Spleen (tissue), 11 donors: Measurements from ENCODE around the gene PPP1R12B. TPM values are rescaled to one million over a fixed set of nuclear protein-coding genes. Genes with fewer than 3 reads are reported as not detected.
"Not testable (repeated sequence)": the region's sequence is repeated elsewhere in the genome, so short reads cannot be mapped to it uniquely, and the experiment has no call there.

Source experiments
- DNase-seq: peaks from one replicate; pipeline ENCODE4 v3.0.0-alpha.2; 2020
- H3K27ac ChIP-seq, 8 donors: fragments of 200-600 bp; sonication (generic) in 7 of 8; 1 replicate in 4 of 8; 2 replicates in 4 of 8; pipeline versions ENCODE4 v1.5.0 to v1.8.0; 2016 to 2021; ENCODE audit warnings: inconsistent platforms in 4 of 8, mild to moderate bottlenecking in 4 of 8, moderate library complexity in 1 of 8
- H3K27me3 ChIP-seq, 7 donors: fragments of 200-600 bp; sonication (generic) in 6 of 7; replicated peaks in 1 of 7; 1 replicate in 4 of 7; 2 replicates in 3 of 7; pipeline versions ENCODE4 v1.5.0 to v1.8.0; 2016 to 2021; ENCODE audit warnings: inconsistent platforms in 3 of 7, mild to moderate bottlenecking in 1 of 7
- H3K36me3 ChIP-seq, 6 donors: fragments of 200-600 bp; sonication (generic) in 5 of 6; 1 replicate in 4 of 6; 2 replicates in 2 of 6; pipeline versions ENCODE4 v1.5.0 to v1.8.0; 2016 to 2021; ENCODE audit warnings: inconsistent platforms in 2 of 6
- H3K4me1 ChIP-seq, 6 donors: fragments of 200-600 bp; sonication (generic) in 5 of 6; 1 replicate in 3 of 6; 2 replicates in 3 of 6; pipeline versions ENCODE4 v1.5.0 to v1.8.0; 2016 to 2021; ENCODE audit warnings: inconsistent platforms in 3 of 6
- H3K4me3 ChIP-seq, 8 donors: fragments of 200-600 bp; sonication (generic) in 7 of 8; 1 replicate in 4 of 8; 2 replicates in 4 of 8; pipeline versions ENCODE4 v1.5.0 to v1.8.0; 2016 to 2021; ENCODE audit warnings: inconsistent platforms in 4 of 8, mild to moderate bottlenecking in 4 of 8, moderate library complexity in 2 of 8
- H3K9me3 ChIP-seq, 8 donors: fragments of 200-600 bp; sonication (generic) in 7 of 8; 1 replicate in 4 of 8; 2 replicates in 4 of 8; pipeline versions ENCODE4 v1.5.0 to v1.8.0; 2016 to 2021; ENCODE audit warnings: inconsistent platforms in 4 of 8
- POLR2A ChIP-seq, 3 donors: fragments of 450-650 bp; IDR thresholded peaks; one replicate each; pipeline ENCODE4 v1.5.1; 2017; ENCODE audit warnings: antibody characterized with exemption in 3 of 3, mild to moderate bottlenecking in 1 of 3
- POLR2AphosphoS5 ChIP-seq, 3 donors: sonication (generic); formaldehyde crosslinking; IDR thresholded peaks; one replicate each; pipeline ENCODE4 v1.5.1; 2017; ENCODE audit warnings: antibody characterized with exemption in 3 of 3
- WGBS, 5 donors: extraction: QIAGEN DNeasy Blood & Tissue Kit in 3 of 5; methylation state at CpG; one replicate each; pipeline versions ENCODE4 v1.1.5 to v1.1.7; 2013 to 2018; 5-methylcytosine and 5-hydroxymethylcytosine counted together
- intact Hi-C: fragments of 100-400 bp; cut with DNase I; formaldehyde crosslinking; loops from one replicate; pipeline ENCODE4 v1.15.0; 2023; ENCODE audit warnings: low total_unique reads
- polyA plus RNA-seq, 3 donors: library from polyadenylated mRNA; stranded (reverse); fragments of 200-250 nt; gene quantifications; one replicate each; pipeline ENCODE4 v1.2.1, GENCODE V29; 2013
- total RNA-seq, 7 donors: library from RNA; depleted of rRNA in 3 of 7; stranded (reverse); fragments of >200 nt in 3 of 7; fragmentation: NEBNext Ultra II Directional in 4 of 7; extraction: Animal tissue kit (Norgen Biotek cat#: 25700) in 4 of 7; gene quantifications; one replicate each; pipeline versions ENCODE4 v1.1.0 to v1.2.1, GENCODE V29; 2016 to 2021
- TF ChIP-seq, protein P1 (sequence below), 11 experiments: fragments of 200-600 bp in 7 of 11; fragments of 450-650 bp in 4 of 11; sonication (generic) in 4 of 11; IDR thresholded peaks in 8 of 11; conservative IDR thresholded peaks in 3 of 11; 1 replicate in 7 of 11; 2 replicates in 4 of 11; pipeline versions ENCODE4 v1.4.0 to v1.8.0; 2016 to 2021; ENCODE audit warnings: antibody characterized with exemption in 11 of 11, inconsistent platforms in 4 of 11, mild to moderate bottlenecking in 1 of 11
- donor health status: healthy with polysubstance abuse.
- donor health status: DM: no; HTN: no; CAD: no; lungs with moderate emphysema.
- donor health status: DM: no; HTN: no; CAD: no.
- donor health status: Bipolar disorder and iron deficiency.
- donor health status: healthy.
- donor health status: DM: no; HTN: no; CAD: no.
- donor health status: DM: yes; HTN: yes; CAD: no.

The PPP1R12B gene
- total and polyA plus RNA-seq, 10 donors, result 2.4 to 124 (median 73.7) TPM

GRCh38 chr1:202631076-202631923 is 282.8 kb downstream of the PPP1R12B start:
- Histone ChIP-seq H3K36me3 (no peaks in the 10 kb centered on the region), H3K27ac (no peak overlapping the region), H3K4me3 (no peak overlapping the region), H3K4me1 (peaks cover 12 to 56% (median 42%) of the 10 kb centered on the region in 6 donors), H3K9me3 (no peaks in the 10 kb centered on the region), H3K27me3 (peaks cover 0 to 93% (median 4%) of the 10 kb centered on the region in 7 donors)
- TF ChIP-seq POLR2AphosphoS5 (IDR thresholded peaks at IDR 0.05), result no peak
- TF ChIP-seq POLR2A (IDR thresholded peaks at IDR 0.05), result no peak
- TF ChIP-seq, protein P1, sequence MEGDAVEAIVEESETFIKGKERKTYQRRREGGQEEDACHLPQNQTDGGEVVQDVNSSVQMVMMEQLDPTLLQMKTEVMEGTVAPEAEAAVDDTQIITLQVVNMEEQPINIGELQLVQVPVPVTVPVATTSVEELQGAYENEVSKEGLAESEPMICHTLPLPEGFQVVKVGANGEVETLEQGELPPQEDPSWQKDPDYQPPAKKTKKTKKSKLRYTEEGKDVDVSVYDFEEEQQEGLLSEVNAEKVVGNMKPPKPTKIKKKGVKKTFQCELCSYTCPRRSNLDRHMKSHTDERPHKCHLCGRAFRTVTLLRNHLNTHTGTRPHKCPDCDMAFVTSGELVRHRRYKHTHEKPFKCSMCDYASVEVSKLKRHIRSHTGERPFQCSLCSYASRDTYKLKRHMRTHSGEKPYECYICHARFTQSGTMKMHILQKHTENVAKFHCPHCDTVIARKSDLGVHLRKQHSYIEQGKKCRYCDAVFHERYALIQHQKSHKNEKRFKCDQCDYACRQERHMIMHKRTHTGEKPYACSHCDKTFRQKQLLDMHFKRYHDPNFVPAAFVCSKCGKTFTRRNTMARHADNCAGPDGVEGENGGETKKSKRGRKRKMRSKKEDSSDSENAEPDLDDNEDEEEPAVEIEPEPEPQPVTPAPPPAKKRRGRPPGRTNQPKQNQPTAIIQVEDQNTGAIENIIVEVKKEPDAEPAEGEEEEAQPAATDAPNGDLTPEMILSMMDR (IDR thresholded peaks at IDR 0.05 in 8 of 11, conservative IDR thresholded peaks at IDR 0.05 in 3 of 11), result no peak
- intact Hi-C loops, result no loop called here
- 61 to 67% (median 62%) methylated on average over 9 to 11 of the region's 11 CpGs for WGBS, 5 donors
- DNase-seq, result peak; percentile 44

DNA sequence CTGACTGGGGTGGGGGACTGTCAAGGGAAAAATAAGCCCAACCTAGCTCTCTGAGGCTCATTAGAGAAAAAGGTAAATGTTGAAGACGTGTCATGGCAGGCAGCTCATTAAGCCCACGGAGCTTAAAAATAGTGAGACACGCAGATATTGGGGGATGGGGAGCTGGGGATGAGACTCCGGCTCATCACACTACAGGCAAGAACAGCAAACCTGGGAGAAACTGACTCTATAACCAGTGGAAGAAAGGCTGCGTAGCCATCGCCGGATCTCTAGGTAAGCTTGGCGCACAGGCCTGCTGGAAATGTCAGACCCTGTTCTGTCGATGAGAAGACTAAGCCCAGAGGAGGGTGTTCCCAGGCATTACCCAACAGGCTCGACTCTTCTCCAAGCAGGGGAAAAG is 283.7 kb downstream of the PPP1R12B start:
- Histone ChIP-seq H3K4me3 (no peak overlapping the region), H3K9me3 (no peaks in the 10 kb centered on the region), H3K4me1 (peaks cover 12 to 46% (median 33%) of the 10 kb centered on the region in 6 donors), H3K27ac (no peak overlapping the region), H3K27me3 (peaks cover 0 to 92% (median 4%) of the 10 kb centered on the region in 7 donors), H3K36me3 (no peaks in the 10 kb centered on the region)
- intact Hi-C loops, result no loop called here
- WGBS, 5 donors, result 85 to 93% (median 88%) methylated on average over 10 of the region's 10 CpGs
- TF ChIP-seq, protein P1 (IDR thresholded peaks at IDR 0.05 in 8 of 11, conservative IDR thresholded peaks at IDR 0.05 in 3 of 11), result no peak
- TF ChIP-seq POLR2AphosphoS5 (IDR thresholded peaks at IDR 0.05), result no peak
- no peak for TF ChIP-seq POLR2A (IDR thresholded peaks at IDR 0.05)
- DNase-seq, result peak; percentile 30

GRCh38 chr1:202636171-202636570 is 287.7 kb downstream of the PPP1R12B start:
- H3K36me3 ChIP-seq, H3K4me3 ChIP-seq, DNase-seq, H3K4me1 ChIP-seq, H3K27ac ChIP-seq, intact Hi-C loops, H3K9me3 ChIP-seq: not testable (repeated sequence)
- peaks cover 0 to 98% (median 14%) of the 10 kb centered on the region in 7 donors for H3K27me3 ChIP-seq
- WGBS, 5 donors, result 47 to 61% (median 58%) methylated on average over 3 of the region's 3 CpGs

DNA sequence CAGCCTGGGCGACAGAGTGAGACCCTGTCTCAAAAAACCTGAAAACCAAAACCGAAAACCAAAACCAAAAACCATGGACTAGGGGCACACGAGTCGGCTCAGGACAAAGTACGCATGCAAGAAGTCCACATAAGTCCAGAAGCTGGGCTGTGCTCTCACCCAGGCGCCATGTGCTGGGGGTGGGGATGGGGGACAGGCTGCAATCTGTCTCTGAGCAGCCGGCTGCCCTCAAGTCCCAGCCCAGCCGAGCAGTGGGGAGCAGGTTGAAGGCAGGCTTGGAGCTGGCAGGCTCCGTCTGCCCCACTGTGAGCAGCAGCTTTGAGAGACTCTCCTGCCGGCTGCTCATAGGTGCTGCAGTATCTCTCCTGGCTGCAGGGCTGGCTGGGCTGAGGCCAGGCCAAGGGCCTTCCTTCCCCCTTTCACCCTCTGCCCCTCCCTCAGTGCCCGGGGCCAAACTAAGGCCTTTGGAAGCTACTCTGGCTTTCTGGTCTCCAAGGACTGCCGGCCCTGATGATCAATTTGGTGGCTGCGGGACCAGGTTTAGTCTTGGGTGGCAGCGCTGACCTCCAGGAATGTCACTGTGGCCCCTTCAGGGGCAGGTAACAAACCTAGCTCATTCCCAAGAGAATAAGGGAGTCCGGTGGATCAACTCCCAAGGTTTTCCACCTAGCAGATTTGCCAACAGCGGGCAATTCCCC is 289.0 kb downstream of the PPP1R12B start:
- H3K4me1 ChIP-seq, DNase-seq, H3K9me3 ChIP-seq, intact Hi-C loops, H3K27ac ChIP-seq, H3K36me3 ChIP-seq, H3K4me3 ChIP-seq: not testable (repeated sequence)
- peaks cover 0 to 98% (median 21%) of the 10 kb centered on the region in 7 donors for H3K27me3 ChIP-seq
- WGBS, 5 donors, result 70 to 78% (median 74%) methylated on average over 10 to 16 of the region's 16 CpGs
